Measurements from ENCODE around the gene BPNT1. TPM values are rescaled to one million over a fixed set of nuclear protein-coding genes. Genes with fewer than 3 reads are reported as not detected.

BPNT1 gene
- total RNA-seq, 1 donor from 2014 or later, result 25.7 TPM

DNA sequence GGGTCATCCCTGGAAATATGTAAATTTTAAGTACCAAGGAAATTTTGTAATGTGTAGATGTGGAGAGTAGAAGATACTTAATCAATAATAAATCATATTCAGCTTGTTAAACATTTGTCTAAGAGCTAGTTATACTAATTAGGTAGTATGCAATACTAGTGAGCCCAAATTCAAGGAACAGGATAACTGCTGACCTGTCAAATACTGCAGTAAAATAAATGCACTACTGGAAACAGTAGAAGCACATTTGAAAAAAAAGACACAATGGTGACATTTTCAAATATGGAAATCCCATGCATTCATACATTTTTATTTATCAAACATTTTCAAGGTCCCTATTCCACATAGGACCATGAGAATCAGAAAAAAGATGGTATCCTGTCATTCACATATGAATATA lies 70.5 kb downstream of the BPNT1 start:
- FAIRE-seq, result no peak
- DNase-seq (ENCODE audit: low spot score in 2 of 2), result no peak

DNA sequence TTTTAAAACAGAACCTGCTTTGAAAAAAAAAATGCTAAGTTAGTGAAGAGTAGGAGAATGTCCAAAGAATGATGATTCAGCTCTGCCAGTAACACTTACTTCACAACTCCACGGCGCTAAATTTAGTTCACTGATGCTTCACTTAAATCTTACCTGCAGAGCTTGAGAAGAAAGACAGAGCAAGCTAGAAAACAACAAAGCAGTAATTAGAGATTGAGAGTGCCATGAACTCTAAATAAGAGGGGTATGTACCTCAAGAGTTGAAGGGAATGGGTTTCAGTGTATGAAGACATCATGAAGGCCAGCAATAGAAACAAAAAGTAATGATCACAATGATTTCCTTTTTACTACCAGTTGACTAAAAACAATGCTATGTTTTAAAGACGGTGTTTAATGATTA lies 76.1 kb downstream of the BPNT1 start:
- FAIRE-seq (no peak), DNase-seq (ENCODE audit: low spot score in 2 of 2) (no peak)

DNA sequence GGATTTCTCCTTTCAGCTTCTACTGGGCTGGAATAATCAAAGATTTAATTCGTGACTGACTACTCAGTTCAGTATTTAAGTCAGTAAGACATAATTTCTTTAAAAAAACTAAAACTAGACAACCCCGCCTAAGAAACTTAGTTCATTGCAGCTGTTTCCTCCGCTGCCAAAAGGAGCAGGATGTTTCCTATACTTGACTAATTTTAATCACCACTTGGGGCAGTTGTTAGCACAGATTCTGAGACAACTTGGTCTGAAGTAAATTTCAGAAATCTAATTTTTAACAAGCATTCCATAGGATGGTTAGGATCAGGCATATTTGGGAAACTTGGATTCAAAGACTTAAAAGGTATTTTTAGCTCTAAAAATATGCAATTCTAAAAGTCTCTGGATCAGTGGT lies 77.3 kb downstream of the BPNT1 start:
- no peak for FAIRE-seq

DNA sequence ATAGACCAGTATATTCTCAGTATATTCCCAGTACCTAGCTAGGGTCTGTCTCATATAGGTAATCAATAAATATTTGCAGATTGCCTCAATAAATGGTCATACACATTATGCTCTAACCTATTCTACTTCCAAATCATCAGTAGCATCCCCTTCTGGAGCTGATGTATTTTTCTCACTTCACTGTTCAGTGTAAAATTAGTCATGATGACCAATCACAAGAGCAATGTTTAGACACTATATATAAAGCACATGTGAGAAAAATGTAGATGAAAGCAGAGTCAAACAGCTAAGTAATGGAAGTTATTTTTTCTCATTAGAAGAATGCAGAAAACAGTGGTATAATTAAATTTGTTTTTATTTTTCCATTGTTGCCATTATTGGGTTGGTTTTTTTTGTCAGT lies 78.0 kb downstream of the BPNT1 start:
- FAIRE-seq, result no peak
- DNase-seq (ENCODE audit: low spot score in 2 of 2), result no peak

More for the DNA sequence above, 77.3 kb downstream of the BPNT1 start:
- no peak for DNase-seq (ENCODE audit: low spot score in 2 of 2)

Small RNAs within 50 kb of the gene (small RNA-seq; reads per million reads assigned to genes)
- 0.13 reads per million for gene MIR194-1
- gene MIR215, result 0.94 reads per million, percentile 64 among the genes with 10 or more reads in this experiment

Other genes with a start within 250 kb of the BPNT1 start
- 19.2 TPM for gene SLC30A10, start 161.2 kb downstream of the BPNT1 start, total RNA-seq
- gene EPRS1, start 43.3 kb downstream of the BPNT1 start, total RNA-seq, result 199 TPM
- gene IARS2, start 4.3 kb upstream of the BPNT1 start, total RNA-seq, result 76.6 TPM
- gene RAB3GAP2, start 182.7 kb upstream of the BPNT1 start, total RNA-seq, result 33.0 TPM